HG03432 (cell line): ENCODE data around the gene SMIM3.

ENCODE experiments used
- ATAC-seq: cut with Tn5 transposase; IDR thresholded peaks from one replicate; pipeline ENCODE4 v1.9.1; 2021; ENCODE audit warnings: mild to moderate bottlenecking, moderate library complexity; ENCODE audit not compliant: unreplicated experiment

The SMIM3 gene

GRCh38 chr5:150765011-150765798, 13.4 kb upstream of the SMIM3 start:
- no peak for ATAC-seq

- ATAC-seq = no peak
Observed at GRCh38 chr5:150765799-150766169, 12.8 kb upstream of the SMIM3 start.

- no peak for ATAC-seq
Observed at GRCh38 chr5:150766251-150766650, 12.3 kb upstream of the SMIM3 start.

- no peak for ATAC-seq
Observed at GRCh38 chr5:150771034-150771795, 7.3 kb upstream of the SMIM3 start.

GRCh38 chr5:150774145-150774544, 4.4 kb upstream of the SMIM3 start:
- ATAC-seq = no peak

GRCh38 chr5:150777685-150778084, 872 bp upstream of the SMIM3 start:
- no peak for ATAC-seq

GRCh38 chr5:150778088-150778516, 455 bp upstream of the SMIM3 start:
- ATAC-seq = no peak

- ATAC-seq = no peak
Observed at GRCh38 chr5:150779397-150780186, 1.0 kb downstream of the SMIM3 start.

- peak; percentile 50 for ATAC-seq
Observed at GRCh38 chr5:150780187-150780692, 1.7 kb downstream of the SMIM3 start.

GRCh38 chr5:150780816-150781221, 2.3 kb downstream of the SMIM3 start:
- ATAC-seq = no peak

GRCh38 chr5:150781706-150782614, 3.4 kb downstream of the SMIM3 start:
- ATAC-seq = no peak

GRCh38 chr5:150782850-150783249, 4.3 kb downstream of the SMIM3 start:
- no peak for ATAC-seq

- peak; percentile 53 for ATAC-seq
Observed at GRCh38 chr5:150783422-150783928, 4.9 kb downstream of the SMIM3 start.

- ATAC-seq = no peak
Observed at GRCh38 chr5:150785950-150786349, 7.4 kb downstream of the SMIM3 start.

- no peak for ATAC-seq
Observed at GRCh38 chr5:150786876-150787275, 8.3 kb downstream of the SMIM3 start.

- ATAC-seq = no peak
Observed at GRCh38 chr5:150787656-150788055, 9.1 kb downstream of the SMIM3 start.

- no peak for ATAC-seq
Observed at GRCh38 chr5:150788977-150789376, 10.4 kb downstream of the SMIM3 start.

- ATAC-seq = no peak
Observed at GRCh38 chr5:150789450-150789849, 10.9 kb downstream of the SMIM3 start.

GRCh38 chr5:150789943-150790611, 11.5 kb downstream of the SMIM3 start:
- ATAC-seq = peak; percentile 97
